ENCODE data around the gene SFMBT1. TPM values are rescaled to one million over a fixed set of nuclear protein-coding genes. Genes with fewer than 3 reads are reported as not detected.

SFMBT1 gene
- total RNA-seq, 1 donor from 2014 or later = 19.7 TPM

DNA sequence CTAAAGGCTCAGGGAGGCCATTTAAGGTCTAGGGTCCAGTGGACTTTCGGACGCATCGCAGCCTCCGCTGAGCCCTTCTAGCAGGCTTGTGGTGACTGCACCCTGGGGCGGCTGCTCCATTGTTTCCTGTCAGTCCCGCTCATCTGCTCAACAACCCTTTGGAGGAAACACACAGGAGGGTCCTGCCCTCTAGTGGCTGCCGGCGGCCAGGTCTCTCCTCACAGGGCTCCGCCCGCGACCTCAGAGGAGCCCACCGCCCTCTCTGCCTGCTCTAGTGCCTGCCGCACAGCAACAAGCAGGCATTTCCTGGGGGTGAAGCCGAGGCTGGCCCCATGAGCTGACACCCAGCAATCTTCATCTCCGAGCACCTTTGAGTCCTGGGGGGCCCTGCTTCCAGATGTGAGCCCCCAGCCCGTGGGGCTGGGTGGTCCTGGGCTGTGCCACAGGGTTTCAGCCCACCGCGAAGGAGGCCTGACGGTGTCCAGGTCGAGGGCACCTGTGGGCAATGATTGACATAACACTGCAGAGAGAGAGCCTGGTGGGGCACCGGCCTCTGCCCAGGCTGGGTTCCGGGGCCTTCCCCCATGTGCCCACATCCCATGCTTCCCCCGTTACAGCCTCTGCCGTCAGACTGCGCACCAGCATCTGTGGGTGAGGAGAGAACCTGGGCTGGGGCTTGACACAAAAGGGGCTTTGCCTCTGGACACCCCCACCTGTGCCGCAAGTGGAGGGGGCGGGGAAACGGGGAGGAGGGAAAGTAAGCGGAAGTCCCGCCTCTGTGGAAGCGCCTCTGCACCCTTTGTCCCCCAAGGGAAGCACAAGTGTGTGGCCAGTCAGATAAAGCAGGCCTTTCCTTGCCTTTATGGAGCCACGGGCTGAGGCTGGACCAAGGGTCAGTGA is 27.0 kb upstream of the SFMBT1 start:
- Mint-ChIP-seq H3K27me3 (peaks cover 6% of the 10 kb centered on the region), H3K4me1 (ENCODE audit: low read depth) (peaks cover 7% of the 10 kb centered on the region), H3K36me3 (ENCODE audit: insufficient read depth) (no peaks in the 10 kb centered on the region), H3K27ac (peak overlapping the region; percentile 56), H3K9me3 (ENCODE audit: low read depth) (no peaks in the 10 kb centered on the region), H3K4me3 (ENCODE audit: low read depth) (peak overlapping the region; percentile 55)
- TF ChIP-seq, protein P1, sequence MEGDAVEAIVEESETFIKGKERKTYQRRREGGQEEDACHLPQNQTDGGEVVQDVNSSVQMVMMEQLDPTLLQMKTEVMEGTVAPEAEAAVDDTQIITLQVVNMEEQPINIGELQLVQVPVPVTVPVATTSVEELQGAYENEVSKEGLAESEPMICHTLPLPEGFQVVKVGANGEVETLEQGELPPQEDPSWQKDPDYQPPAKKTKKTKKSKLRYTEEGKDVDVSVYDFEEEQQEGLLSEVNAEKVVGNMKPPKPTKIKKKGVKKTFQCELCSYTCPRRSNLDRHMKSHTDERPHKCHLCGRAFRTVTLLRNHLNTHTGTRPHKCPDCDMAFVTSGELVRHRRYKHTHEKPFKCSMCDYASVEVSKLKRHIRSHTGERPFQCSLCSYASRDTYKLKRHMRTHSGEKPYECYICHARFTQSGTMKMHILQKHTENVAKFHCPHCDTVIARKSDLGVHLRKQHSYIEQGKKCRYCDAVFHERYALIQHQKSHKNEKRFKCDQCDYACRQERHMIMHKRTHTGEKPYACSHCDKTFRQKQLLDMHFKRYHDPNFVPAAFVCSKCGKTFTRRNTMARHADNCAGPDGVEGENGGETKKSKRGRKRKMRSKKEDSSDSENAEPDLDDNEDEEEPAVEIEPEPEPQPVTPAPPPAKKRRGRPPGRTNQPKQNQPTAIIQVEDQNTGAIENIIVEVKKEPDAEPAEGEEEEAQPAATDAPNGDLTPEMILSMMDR (IDR thresholded peaks at IDR 0.05; ENCODE audit: unreplicated experiment) = peak; percentile 94
- DNase-seq (ENCODE audit: low spot score, unreplicated experiment) = peak; percentile 72

DNA sequence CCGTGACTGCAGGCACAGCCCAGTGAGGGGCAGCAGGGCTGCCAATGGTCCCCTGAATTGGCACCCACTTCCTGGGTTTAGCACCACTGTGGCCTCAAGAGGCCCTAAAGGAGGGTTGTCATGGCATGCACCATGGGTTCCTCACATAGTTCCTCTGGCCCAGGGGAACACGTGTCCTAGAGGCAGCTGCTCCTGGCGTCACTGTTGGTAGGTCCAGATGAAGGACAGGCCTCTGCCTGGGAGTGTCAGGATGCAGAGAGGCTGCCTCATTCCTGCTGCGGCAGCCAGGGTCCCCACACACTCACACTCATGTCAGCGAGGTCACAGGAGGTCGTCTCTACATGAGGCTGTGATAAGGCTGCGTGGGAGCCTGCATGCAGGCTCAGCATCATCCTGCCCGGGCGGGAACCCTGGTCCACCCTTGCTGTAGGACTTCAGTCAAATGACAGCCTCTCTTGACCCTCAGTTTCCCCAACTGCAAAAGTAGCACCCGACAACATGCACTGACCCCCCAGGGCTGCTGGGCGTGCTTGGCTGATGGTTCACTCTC is 26.1 kb upstream of the SFMBT1 start:
- H3K9me3 Mint-ChIP-seq (ENCODE audit: low read depth) = no peaks in the 10 kb centered on the region
- no peak for DNase-seq (ENCODE audit: low spot score, unreplicated experiment)
- H3K4me3 Mint-ChIP-seq (ENCODE audit: low read depth) = no peak overlapping the region
- no peaks in the 10 kb centered on the region for H3K36me3 Mint-ChIP-seq (ENCODE audit: insufficient read depth)
- TF ChIP-seq, protein P1 (IDR thresholded peaks at IDR 0.05; ENCODE audit: unreplicated experiment) = no peak
- H3K27ac Mint-ChIP-seq = no peak overlapping the region
- peaks cover 6% of the 10 kb centered on the region for H3K27me3 Mint-ChIP-seq
- peaks cover 7% of the 10 kb centered on the region for H3K4me1 Mint-ChIP-seq (ENCODE audit: low read depth)

DNA sequence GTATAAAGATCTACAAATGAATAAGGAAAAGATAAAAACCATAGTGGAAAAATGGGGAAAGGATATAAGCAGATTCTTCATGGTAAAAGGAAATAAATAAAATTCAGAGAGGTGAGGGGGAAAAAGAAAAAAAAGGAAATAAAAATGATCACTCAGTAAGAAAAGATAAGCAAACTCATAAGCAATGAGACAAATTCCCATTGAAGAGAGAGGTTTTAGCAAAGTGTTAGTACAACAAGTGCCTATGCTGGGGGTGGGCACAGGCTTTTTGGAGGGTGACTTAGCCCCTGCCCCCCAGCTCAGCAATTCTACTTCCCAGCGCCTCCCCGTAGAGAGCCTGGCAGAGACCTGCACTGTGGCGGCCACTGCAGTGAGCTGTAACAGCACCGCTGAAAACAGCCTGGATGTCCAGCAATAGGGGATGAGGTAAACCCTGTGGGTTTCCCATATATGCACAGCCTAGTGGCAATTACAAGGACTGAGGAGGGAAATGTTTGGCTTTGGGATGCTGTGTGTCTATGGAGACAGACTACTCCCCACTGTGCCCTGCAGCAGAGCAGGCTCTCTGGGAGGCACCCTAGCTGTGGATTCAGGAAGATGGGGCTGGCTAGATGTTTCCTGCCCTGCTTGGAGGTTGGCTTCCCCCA is 23.7 kb upstream of the SFMBT1 start:
- Mint-ChIP-seq H3K27me3 (peaks cover 12% of the 10 kb centered on the region), H3K4me1 (ENCODE audit: low read depth) (peaks cover 7% of the 10 kb centered on the region), H3K9me3 (ENCODE audit: low read depth) (no peaks in the 10 kb centered on the region), H3K36me3 (ENCODE audit: insufficient read depth) (no peaks in the 10 kb centered on the region), H3K4me3 (ENCODE audit: low read depth) (no peak overlapping the region), H3K27ac (no peak overlapping the region)
- no peak for DNase-seq (ENCODE audit: low spot score, unreplicated experiment)
- TF ChIP-seq, protein P1 (IDR thresholded peaks at IDR 0.05; ENCODE audit: unreplicated experiment) = no peak

DNA sequence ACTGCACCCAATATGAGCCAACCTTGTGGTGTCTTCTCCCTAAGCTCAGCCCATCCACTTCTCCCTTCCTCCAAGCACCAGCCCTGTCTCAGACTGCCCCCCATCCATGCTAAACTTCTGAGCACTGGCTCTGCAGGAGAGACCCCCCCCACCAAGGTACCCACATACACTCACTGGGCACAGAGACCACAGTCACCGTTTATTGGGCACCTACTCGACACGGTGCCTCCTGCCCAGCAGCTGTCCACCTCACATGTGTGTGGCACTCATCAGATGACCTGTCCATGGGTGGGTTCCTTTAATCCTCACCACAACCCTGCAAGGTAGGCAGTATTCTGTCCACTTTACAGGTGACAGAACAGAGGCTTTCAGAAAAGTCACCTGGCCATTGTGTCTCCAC is 22.3 kb upstream of the SFMBT1 start:
- peaks cover 17% of the 10 kb centered on the region for H3K27me3 Mint-ChIP-seq
- no peak overlapping the region for H3K27ac Mint-ChIP-seq
- no peak overlapping the region for H3K4me3 Mint-ChIP-seq (ENCODE audit: low read depth)
- H3K9me3 Mint-ChIP-seq (ENCODE audit: low read depth) = no peaks in the 10 kb centered on the region
- TF ChIP-seq, protein P1 (IDR thresholded peaks at IDR 0.05; ENCODE audit: unreplicated experiment) = no peak
- peaks cover 7% of the 10 kb centered on the region for H3K4me1 Mint-ChIP-seq (ENCODE audit: low read depth)
- no peak for DNase-seq (ENCODE audit: low spot score, unreplicated experiment)
- H3K36me3 Mint-ChIP-seq (ENCODE audit: insufficient read depth) = no peaks in the 10 kb centered on the region

DNA sequence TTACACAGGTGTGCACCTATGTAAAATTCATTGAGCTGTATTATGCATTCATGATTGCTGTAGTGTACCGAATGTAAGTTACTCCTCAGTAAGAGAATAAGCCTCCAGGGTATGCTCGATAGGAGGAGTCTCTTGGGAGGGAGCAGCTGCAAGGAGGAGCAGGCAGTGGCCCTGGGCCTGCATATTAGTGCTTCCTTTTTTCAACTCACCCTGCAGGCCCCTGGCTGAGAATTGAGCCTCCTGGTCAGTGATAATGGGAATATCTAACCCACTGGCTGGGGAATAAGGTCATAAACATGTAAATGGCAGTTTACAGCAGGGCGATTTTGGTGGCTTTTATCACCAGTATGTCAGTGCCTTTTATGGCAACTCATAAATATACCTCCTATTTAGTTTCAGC is 21.7 kb upstream of the SFMBT1 start:
- Mint-ChIP-seq H3K36me3 (ENCODE audit: insufficient read depth) (no peaks in the 10 kb centered on the region), H3K4me1 (ENCODE audit: low read depth) (peaks cover 3% of the 10 kb centered on the region), H3K9me3 (ENCODE audit: low read depth) (no peaks in the 10 kb centered on the region), H3K27ac (no peak overlapping the region), H3K27me3 (peaks cover 21% of the 10 kb centered on the region), H3K4me3 (ENCODE audit: low read depth) (no peak overlapping the region)
- TF ChIP-seq, protein P1 (IDR thresholded peaks at IDR 0.05; ENCODE audit: unreplicated experiment) = no peak
- DNase-seq (ENCODE audit: low spot score, unreplicated experiment) = no peak
